Ishikawa (cell line): ENCODE measurements around the gene SERPINC1.

Experiments
- CEBPB ChIP-seq: IDR thresholded peaks from 2 replicates; pipeline ENCODE4 v1.6.1; 2012
- CREB1 ChIP-seq: IDR thresholded peaks from 2 replicates; pipeline ENCODE4 v1.6.1; 2012; ENCODE audit warnings: low read depth
- EGR1 ChIP-seq: IDR thresholded peaks from 2 replicates; pipeline ENCODE4 v1.6.1; 2012
- EP300 ChIP-seq: IDR thresholded peaks from 2 replicates; pipeline ENCODE4 v1.6.1; 2012; ENCODE audit warnings: borderline replicate concordance
- FOXM1 ChIP-seq: IDR thresholded peaks from 2 replicates; pipeline ENCODE4 v1.6.1; 2012; ENCODE audit warnings: low read depth, borderline replicate concordance
- MAX ChIP-seq: IDR thresholded peaks from 2 replicates; pipeline ENCODE4 v1.6.1; 2012
- NFIC ChIP-seq: IDR thresholded peaks from 2 replicates; pipeline ENCODE4 v1.6.1; 2012
- RAD21 ChIP-seq: IDR thresholded peaks from 2 replicates; pipeline ENCODE4 v1.6.1; 2012; ENCODE audit warnings: low read depth
- REST ChIP-seq: IDR thresholded peaks from 2 replicates; pipeline ENCODE4 v1.6.1; 2012; ENCODE audit warnings: low read depth, mild to moderate bottlenecking
- TAF1 ChIP-seq: IDR thresholded peaks from 2 replicates; pipeline ENCODE4 v1.6.1; 2012; ENCODE audit warnings: low read depth, mild to moderate bottlenecking
- TCF12 ChIP-seq: IDR thresholded peaks from 2 replicates; pipeline ENCODE4 v1.6.1; 2012; ENCODE audit warnings: low read depth
- TEAD4 ChIP-seq: IDR thresholded peaks from 2 replicates; pipeline ENCODE4 v1.6.1; 2012
- USF1 ChIP-seq: IDR thresholded peaks from 2 replicates; pipeline ENCODE4 v1.6.1; 2012
- YY1 ChIP-seq: IDR thresholded peaks from 2 replicates; pipeline ENCODE4 v1.6.1; 2012; ENCODE audit warnings: low read depth
- ZBTB7A ChIP-seq: IDR thresholded peaks from 2 replicates; pipeline ENCODE4 v1.6.1; 2012; ENCODE audit warnings: low read depth

SERPINC1 gene

GRCh38 chr1:173887627-173888026, 29.5 kb downstream of the SERPINC1 start:
- TF ChIP-seq CEBPB, result no peak
- TF ChIP-seq TEAD4, result no peak
- TF ChIP-seq FOXM1, result no peak
- no peak for TF ChIP-seq EP300
- no peak for TF ChIP-seq NFIC
- TF ChIP-seq USF1, result no peak
- no peak for TF ChIP-seq ZBTB7A
- no peak for TF ChIP-seq REST

- no peak for TF ChIP-seq YY1
- no peak for TF ChIP-seq USF1
- no peak for TF ChIP-seq REST
- TF ChIP-seq RAD21, result no peak
- no peak for TF ChIP-seq CEBPB
- no peak for TF ChIP-seq TAF1
- TF ChIP-seq CREB1, result no peak
- no peak for TF ChIP-seq ZBTB7A
Measured at GRCh38 chr1:173886746-173887611, 30.1 kb downstream of the SERPINC1 start.

- TF ChIP-seq CREB1 (no peak), ZBTB7A (no peak)
Measured at GRCh38 chr1:173884701-173885100, 32.4 kb downstream of the SERPINC1 start.

GRCh38 chr1:173878251-173878650, 38.9 kb downstream of the SERPINC1 start:
- TF ChIP-seq TCF12, result no peak
- TF ChIP-seq CEBPB, result no peak
- no peak for TF ChIP-seq CREB1
- TF ChIP-seq REST, result no peak
- no peak for TF ChIP-seq TAF1
- no peak for TF ChIP-seq NFIC
- TF ChIP-seq FOXM1, result no peak
- no peak for TF ChIP-seq USF1
- TF ChIP-seq YY1, result no peak
- no peak for TF ChIP-seq MAX
- TF ChIP-seq EGR1, result no peak
- no peak for TF ChIP-seq ZBTB7A
- TF ChIP-seq EP300, result no peak
- TF ChIP-seq RAD21, result no peak
- TF ChIP-seq TEAD4, result no peak

- TF ChIP-seq YY1 (no peak), REST (no peak), EP300 (no peak), TCF12 (no peak), MAX (no peak), USF1 (no peak), ZBTB7A (no peak), CEBPB (no peak), TAF1 (no peak), NFIC (no peak), TEAD4 (no peak)
Measured at GRCh38 chr1:173876732-173877131, 40.4 kb downstream of the SERPINC1 start.
